HepG2 (cell line): ENCODE results near the gene ITIH3. TPM values are rescaled to one million over a fixed set of nuclear protein-coding genes. Genes with fewer than 3 reads are reported as not detected.
A peak's percentile ranks its signal among the peaks of the same experiment; 100 is the strongest.

Experiments used
- CREB3 ChIP-seq: sonication (generic); formaldehyde crosslinking; IDR thresholded peaks from 2 replicates; pipeline ENCODE4 v1.5.0; 2020; ENCODE audit warnings: missing genetic modification reagents
- GATAD2A ChIP-seq: IDR thresholded peaks from 2 replicates; pipeline ENCODE4 v1.6.1; 2016
- MED1 ChIP-seq: sonication (generic); formaldehyde crosslinking; IDR thresholded peaks from 2 replicates; pipeline ENCODE4 v1.4.0; 2020; ENCODE audit warnings: missing genetic modification reagents
- NKX3-1 ChIP-seq: sonication (generic); formaldehyde crosslinking; IDR thresholded peaks from 2 replicates; pipeline ENCODE4 v1.5.0; 2020; ENCODE audit warnings: missing genetic modification reagents
- PAF1 ChIP-seq: IDR thresholded peaks from 2 replicates; pipeline ENCODE4 v1.6.1; 2016; ENCODE audit warnings: missing genetic modification reagents, missing compliant biosample characterization
- PATZ1 ChIP-seq: sonication (generic); formaldehyde crosslinking; IDR thresholded peaks from 2 replicates; pipeline ENCODE4 v1.4.0; 2020; ENCODE audit warnings: missing genetic modification reagents
- POLR2AphosphoS2 ChIP-seq: IDR thresholded peaks from 2 replicates; pipeline ENCODE4 v1.6.1; 2011; ENCODE audit warnings: low read depth, low read length, improper control_type of control experiment
- SP4 ChIP-seq: sonication (generic); formaldehyde crosslinking; IDR thresholded peaks from 2 replicates; pipeline ENCODE4 v1.8.1; 2023; ENCODE audit warnings: mild to moderate bottlenecking, missing genetic modification reagents
- STAG1 ChIP-seq: sonication (generic); formaldehyde crosslinking; IDR thresholded peaks from 2 replicates; pipeline ENCODE4 v1.4.0; 2020; ENCODE audit warnings: missing genetic modification reagents
- TCF7 ChIP-seq: sonication (generic); IDR thresholded peaks from 2 replicates; pipeline ENCODE4 v1.6.1; 2016; ENCODE audit warnings: antibody characterized with exemption, low read depth
- ZNF12 ChIP-seq: sonication (generic); formaldehyde crosslinking; IDR thresholded peaks from 2 replicates; pipeline ENCODE4 v1.5.0; 2020; ENCODE audit warnings: missing genetic modification reagents
- ZNF232 ChIP-seq: sonication (generic); formaldehyde crosslinking; IDR thresholded peaks from 2 replicates; pipeline ENCODE4 v1.4.0; 2020; ENCODE audit warnings: missing genetic modification reagents, borderline replicate concordance
- ZNF275 ChIP-seq: sonication (generic); formaldehyde crosslinking; IDR thresholded peaks from 2 replicates; pipeline ENCODE4 v1.8.0; 2022; ENCODE audit warnings: missing genetic modification reagents, mild to moderate bottlenecking, inconsistent platforms, borderline replicate concordance
- ZNF33B ChIP-seq: sonication (generic); formaldehyde crosslinking; IDR thresholded peaks from 2 replicates; pipeline ENCODE4 v1.5.1; 2020; ENCODE audit warnings: mild to moderate bottlenecking, missing genetic modification reagents
- ZNF44 ChIP-seq: sonication (generic); formaldehyde crosslinking; IDR thresholded peaks from 2 replicates; pipeline ENCODE4 v1.5.1; 2020; ENCODE audit warnings: mild to moderate bottlenecking, missing genetic modification reagents
- ZNF547 ChIP-seq: sonication (generic); formaldehyde crosslinking; IDR thresholded peaks from 2 replicates; pipeline ENCODE4 v1.5.1; 2020; ENCODE audit warnings: mild to moderate bottlenecking, missing genetic modification reagents
- ZSCAN31 ChIP-seq: sonication (generic); formaldehyde crosslinking; IDR thresholded peaks from 2 replicates; pipeline ENCODE4 v1.5.0; 2020; ENCODE audit warnings: low read depth, mild to moderate bottlenecking, missing genetic modification reagents
- polyA plus RNA-seq, 8 experiments: library from polyadenylated mRNA; depleted of rRNA in 3 of 8; stranded (reverse) in 7 of 8; unstranded in 1 of 8; fragments of >200 nt; fragmentation: Illumina TruSeq in 4 of 8; extraction: Trizol in 4 of 8; gene quantifications; 2 replicates each; pipeline versions ENCODE4 v1.2.1 to v1.2.3, GENCODE V29; 2011 to 2016; ENCODE audit warnings: low read depth in 4 of 8, missing spikeins in 1 of 8, mixed read lengths in 1 of 8; ENCODE audit not compliant: insufficient read depth in 1 of 8
- total RNA-seq, 5 experiments: library from RNA; depleted of rRNA; stranded (reverse); fragments of >200 nt; fragmentation: Illumina TruSeq; extraction: Trizol; gene quantifications; 2 replicates each; pipeline ENCODE4 v1.2.3, GENCODE V29; 2016; ENCODE audit warnings: low read depth in 1 of 5
- TF ChIP-seq, protein P1 (sequence below): sonication (generic); IDR thresholded peaks from 2 replicates; pipeline ENCODE4 v1.6.1; 2016; ENCODE audit warnings: low read depth, borderline replicate concordance
- TF ChIP-seq, protein P2 (sequence below): sonication (generic); formaldehyde crosslinking; IDR thresholded peaks from 2 replicates; pipeline ENCODE4 v1.5.0; 2020; ENCODE audit warnings: mild to moderate bottlenecking, missing genetic modification reagents, moderate library complexity
- TF ChIP-seq, protein P3 (sequence below): sonication (generic); formaldehyde crosslinking; IDR thresholded peaks from 2 replicates; pipeline ENCODE4 v1.4.0; 2020; ENCODE audit warnings: missing genetic modification reagents

The ITIH3 gene
- total and polyA plus RNA-seq, 2 of the 13 experiments (the other 11 are each of a cell fraction or from before 2014, with no cell fraction given), result 105 to 632 TPM

DNA sequence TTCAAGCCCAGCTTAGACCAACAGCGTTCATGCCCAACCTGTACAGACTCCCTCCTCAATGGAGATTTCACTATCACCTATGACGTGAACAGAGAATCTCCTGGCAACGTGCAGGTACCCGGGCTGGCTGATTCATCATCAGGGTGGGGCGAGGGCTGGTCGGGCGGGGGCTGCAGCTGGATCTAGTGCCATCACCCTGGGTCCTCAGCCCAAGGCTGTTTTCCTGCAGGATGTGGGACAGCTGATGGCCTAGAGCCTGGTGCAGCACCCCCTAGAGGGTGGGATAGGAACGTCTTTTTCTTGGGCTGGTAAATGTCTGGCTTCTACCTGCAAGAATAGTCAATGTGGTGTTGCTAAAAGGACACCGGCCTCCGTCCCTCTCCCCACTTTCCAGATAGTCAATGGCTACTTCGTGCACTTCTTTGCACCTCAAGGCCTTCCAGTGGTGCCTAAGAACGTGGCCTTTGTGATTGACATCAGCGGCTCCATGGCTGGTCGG, 4.4 kb downstream of the ITIH3 start (continued):
- TF ChIP-seq ZSCAN31 (CRISPR knock-in tag) (no peak), SP4 (0 out of 2 replicates have a peak, but pooled peaks have one; percentile 58), ZNF12 (peak; percentile 73; the same call in 1 of the 2 replicates), TCF7 (no peak), ZNF547 (CRISPR knock-in tag) (0 out of 2 replicates have a peak, but pooled peaks have one; percentile 37), ZNF33B (0 out of 2 replicates have a peak, but pooled peaks have one; percentile 54), STAG1 (CRISPR knock-in tag) (peak; percentile 80), POLR2AphosphoS2 (0 out of 2 replicates have a peak, but pooled peaks have one; percentile 45), CREB3 (CRISPR knock-in tag) (no peak), ZNF44 (0 out of 2 replicates have a peak, but pooled peaks have one; percentile 36), ZNF275 (no peak), ZNF232 (CRISPR knock-in tag) (0 out of 2 replicates have a peak, but pooled peaks have one; percentile 19), NKX3-1 (CRISPR knock-in tag) (no peak), MED1 (CRISPR knock-in tag) (peak; percentile 25; the same call in 1 of the 2 replicates), PATZ1 (CRISPR knock-in tag) (0 out of 2 replicates have a peak, but pooled peaks have one; percentile 20), GATAD2A (0 out of 2 replicates have a peak, but pooled peaks have one; percentile 22), PAF1 (CRISPR knock-in tag) (0 out of 2 replicates have a peak, but pooled peaks have one; percentile 48)
- TF ChIP-seq, protein P1, sequence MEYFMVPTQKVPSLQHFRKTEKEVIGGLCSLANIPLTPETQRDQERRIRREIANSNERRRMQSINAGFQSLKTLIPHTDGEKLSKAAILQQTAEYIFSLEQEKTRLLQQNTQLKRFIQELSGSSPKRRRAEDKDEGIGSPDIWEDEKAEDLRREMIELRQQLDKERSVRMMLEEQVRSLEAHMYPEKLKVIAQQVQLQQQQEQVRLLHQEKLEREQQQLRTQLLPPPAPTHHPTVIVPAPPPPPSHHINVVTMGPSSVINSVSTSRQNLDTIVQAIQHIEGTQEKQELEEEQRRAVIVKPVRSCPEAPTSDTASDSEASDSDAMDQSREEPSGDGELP, result peak; percentile 80; the same call in 1 of the 2 replicates
- TF ChIP-seq, protein P2, sequence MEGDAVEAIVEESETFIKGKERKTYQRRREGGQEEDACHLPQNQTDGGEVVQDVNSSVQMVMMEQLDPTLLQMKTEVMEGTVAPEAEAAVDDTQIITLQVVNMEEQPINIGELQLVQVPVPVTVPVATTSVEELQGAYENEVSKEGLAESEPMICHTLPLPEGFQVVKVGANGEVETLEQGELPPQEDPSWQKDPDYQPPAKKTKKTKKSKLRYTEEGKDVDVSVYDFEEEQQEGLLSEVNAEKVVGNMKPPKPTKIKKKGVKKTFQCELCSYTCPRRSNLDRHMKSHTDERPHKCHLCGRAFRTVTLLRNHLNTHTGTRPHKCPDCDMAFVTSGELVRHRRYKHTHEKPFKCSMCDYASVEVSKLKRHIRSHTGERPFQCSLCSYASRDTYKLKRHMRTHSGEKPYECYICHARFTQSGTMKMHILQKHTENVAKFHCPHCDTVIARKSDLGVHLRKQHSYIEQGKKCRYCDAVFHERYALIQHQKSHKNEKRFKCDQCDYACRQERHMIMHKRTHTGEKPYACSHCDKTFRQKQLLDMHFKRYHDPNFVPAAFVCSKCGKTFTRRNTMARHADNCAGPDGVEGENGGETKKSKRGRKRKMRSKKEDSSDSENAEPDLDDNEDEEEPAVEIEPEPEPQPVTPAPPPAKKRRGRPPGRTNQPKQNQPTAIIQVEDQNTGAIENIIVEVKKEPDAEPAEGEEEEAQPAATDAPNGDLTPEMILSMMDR (CRISPR knock-in tag), result peak; percentile 74
- TF ChIP-seq, protein P3, sequence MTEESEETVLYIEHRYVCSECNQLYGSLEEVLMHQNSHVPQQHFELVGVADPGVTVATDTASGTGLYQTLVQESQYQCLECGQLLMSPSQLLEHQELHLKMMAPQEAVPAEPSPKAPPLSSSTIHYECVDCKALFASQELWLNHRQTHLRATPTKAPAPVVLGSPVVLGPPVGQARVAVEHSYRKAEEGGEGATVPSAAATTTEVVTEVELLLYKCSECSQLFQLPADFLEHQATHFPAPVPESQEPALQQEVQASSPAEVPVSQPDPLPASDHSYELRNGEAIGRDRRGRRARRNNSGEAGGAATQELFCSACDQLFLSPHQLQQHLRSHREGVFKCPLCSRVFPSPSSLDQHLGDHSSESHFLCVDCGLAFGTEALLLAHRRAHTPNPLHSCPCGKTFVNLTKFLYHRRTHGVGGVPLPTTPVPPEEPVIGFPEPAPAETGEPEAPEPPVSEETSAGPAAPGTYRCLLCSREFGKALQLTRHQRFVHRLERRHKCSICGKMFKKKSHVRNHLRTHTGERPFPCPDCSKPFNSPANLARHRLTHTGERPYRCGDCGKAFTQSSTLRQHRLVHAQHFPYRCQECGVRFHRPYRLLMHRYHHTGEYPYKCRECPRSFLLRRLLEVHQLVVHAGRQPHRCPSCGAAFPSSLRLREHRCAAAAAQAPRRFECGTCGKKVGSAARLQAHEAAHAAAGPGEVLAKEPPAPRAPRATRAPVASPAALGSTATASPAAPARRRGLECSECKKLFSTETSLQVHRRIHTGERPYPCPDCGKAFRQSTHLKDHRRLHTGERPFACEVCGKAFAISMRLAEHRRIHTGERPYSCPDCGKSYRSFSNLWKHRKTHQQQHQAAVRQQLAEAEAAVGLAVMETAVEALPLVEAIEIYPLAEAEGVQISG, result peak; percentile 83
